ENCODE measurements around the gene PCK1.

Gene PCK1

GRCh38 chr20:57605878-57606277 is 45.0 kb downstream of the PCK1 start:
- no peak for DNase-seq (ENCODE audit: low spot score)

GRCh38 chr20:57608516-57608915 is 47.6 kb downstream of the PCK1 start:
- DNase-seq (ENCODE audit: low spot score): no peak

GRCh38 chr20:57609086-57609841 is 48.4 kb downstream of the PCK1 start:
- DNase-seq (ENCODE audit: low spot score): no peak

- DNase-seq (ENCODE audit: low spot score): no peak
Measured at GRCh38 chr20:57609842-57610167, 48.9 kb downstream of the PCK1 start.

GRCh38 chr20:57610261-57610952 is 49.5 kb downstream of the PCK1 start:
- no peak for DNase-seq (ENCODE audit: low spot score)

GRCh38 chr20:57611586-57612311 is 50.8 kb downstream of the PCK1 start:
- no peak for DNase-seq (ENCODE audit: low spot score)

GRCh38 chr20:57612436-57612835 is 51.5 kb downstream of the PCK1 start:
- DNase-seq (ENCODE audit: low spot score): no peak

- DNase-seq (ENCODE audit: low spot score): no peak
Measured at GRCh38 chr20:57612916-57613315, 52.0 kb downstream of the PCK1 start.

GRCh38 chr20:57613481-57613921 is 52.6 kb downstream of the PCK1 start:
- DNase-seq (ENCODE audit: low spot score): no peak

- DNase-seq (ENCODE audit: low spot score): no peak
Measured at GRCh38 chr20:57614490-57615444, 53.9 kb downstream of the PCK1 start.

- no peak for DNase-seq (ENCODE audit: low spot score)
Measured at GRCh38 chr20:57615445-57615811, 54.5 kb downstream of the PCK1 start.

GRCh38 chr20:57616143-57616951 is 55.4 kb downstream of the PCK1 start:
- no peak for DNase-seq (ENCODE audit: low spot score)

- no peak for DNase-seq (ENCODE audit: low spot score)
Measured at GRCh38 chr20:57617079-57617795, 56.3 kb downstream of the PCK1 start.
